Effector memory CD4-positive, alpha-beta T cell (primary cell): ENCODE results near the gene TRPV4.
"Not testable (repeated sequence)": the region's sequence is repeated elsewhere in the genome, so short reads cannot be mapped to it uniquely, and the experiment has no call there.

Experiments
- DNase-seq, 3 donors: peaks; one replicate each; pipeline ENCODE4 v3.0.0-alpha.2; 2020
- H3K27ac ChIP-seq: 2 replicates; pipeline ENCODE4 v1.7.0; 2013; ENCODE audit warnings: mild to moderate bottlenecking, low read length, moderate library complexity; ENCODE audit not compliant: insufficient read depth, poor library complexity, severe bottlenecking
- H3K27me3 ChIP-seq: replicated peaks from 2 replicates; pipeline ENCODE4 v1.7.0; 2013; ENCODE audit warnings: mild to moderate bottlenecking, low read length; ENCODE audit not compliant: insufficient read depth, control insufficient read depth, poor library complexity, severe bottlenecking
- H3K36me3 ChIP-seq: 2 replicates; pipeline ENCODE4 v1.7.0; 2013; ENCODE audit warnings: mild to moderate bottlenecking, low read length, moderate library complexity; ENCODE audit not compliant: control insufficient read depth, insufficient read depth
- H3K4me1 ChIP-seq: 2 replicates; pipeline ENCODE4 v1.7.0; 2013; ENCODE audit warnings: low read length, mild to moderate bottlenecking; ENCODE audit not compliant: control insufficient read depth, insufficient read depth, poor library complexity, severe bottlenecking
- H3K4me3 ChIP-seq: 2 replicates; pipeline ENCODE4 v1.7.0; 2013; ENCODE audit warnings: low read length, low read depth, mild to moderate bottlenecking; ENCODE audit not compliant: insufficient read depth, poor library complexity, severe bottlenecking
- H3K9me3 ChIP-seq: 2 replicates; pipeline ENCODE4 v1.7.0; 2013; ENCODE audit warnings: mild to moderate bottlenecking, low read length, moderate library complexity; ENCODE audit not compliant: control insufficient read depth

The TRPV4 gene

GRCh38 chr12:109860977-109861376 is 27.8 kb upstream of the TRPV4 start:
- DNase-seq = no peak
- no peaks in the 10 kb centered on the region for H3K9me3 ChIP-seq

GRCh38 chr12:109858764-109859163 is 25.6 kb upstream of the TRPV4 start:
- no peak overlapping the region for H3K27ac ChIP-seq
- no peaks in the 10 kb centered on the region for H3K9me3 ChIP-seq
- no peak for DNase-seq
- H3K27me3 ChIP-seq = no peaks in the 10 kb centered on the region
- H3K4me3 ChIP-seq = no peak overlapping the region
- H3K4me1 ChIP-seq = no peaks in the 10 kb centered on the region
- H3K36me3 ChIP-seq = peaks cover 40% of the 10 kb centered on the region

More at GRCh38 chr12:109860977-109861376, 27.8 kb upstream of the TRPV4 start:
- Histone ChIP-seq H3K27ac (no peak overlapping the region), H3K4me1 (no peaks in the 10 kb centered on the region), H3K27me3 (no peaks in the 10 kb centered on the region), H3K4me3 (no peak overlapping the region), H3K36me3 (peaks cover 25% of the 10 kb centered on the region)

DNA sequence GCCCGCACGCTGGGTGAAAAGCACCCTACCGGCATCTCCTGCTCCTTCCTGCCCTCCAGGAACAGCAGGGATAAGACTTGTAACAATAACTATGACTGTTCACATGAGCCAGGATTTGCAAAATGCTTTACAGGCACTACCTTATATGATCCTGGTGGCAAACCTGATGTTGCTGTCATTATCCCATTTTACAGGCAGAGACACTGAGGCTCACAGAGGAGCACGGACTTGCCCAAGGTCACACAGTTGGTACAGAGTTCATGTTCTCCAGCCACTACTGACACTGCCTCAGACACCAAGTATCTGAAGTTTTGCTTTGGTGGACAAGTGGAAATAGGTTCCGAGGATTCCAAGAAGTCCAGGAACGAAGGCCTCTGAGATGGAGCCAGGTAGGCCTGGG is 24.5 kb upstream of the TRPV4 start:
- Histone ChIP-seq H3K36me3 (peaks cover 43% of the 10 kb centered on the region), H3K4me3 (no peak overlapping the region), H3K27ac (no peak overlapping the region), H3K9me3 (no peaks in the 10 kb centered on the region), H3K27me3 (no peaks in the 10 kb centered on the region), H3K4me1 (no peaks in the 10 kb centered on the region)
- no peak for DNase-seq

GRCh38 chr12:109855377-109855776 is 22.2 kb upstream of the TRPV4 start:
- no peaks in the 10 kb centered on the region for H3K9me3 ChIP-seq
- no peaks in the 10 kb centered on the region for H3K4me1 ChIP-seq
- H3K36me3 ChIP-seq = peaks cover 41% of the 10 kb centered on the region
- no peak for DNase-seq
- H3K27me3 ChIP-seq = no peaks in the 10 kb centered on the region
- no peak overlapping the region for H3K4me3 ChIP-seq
- H3K27ac ChIP-seq = no peak overlapping the region

DNA sequence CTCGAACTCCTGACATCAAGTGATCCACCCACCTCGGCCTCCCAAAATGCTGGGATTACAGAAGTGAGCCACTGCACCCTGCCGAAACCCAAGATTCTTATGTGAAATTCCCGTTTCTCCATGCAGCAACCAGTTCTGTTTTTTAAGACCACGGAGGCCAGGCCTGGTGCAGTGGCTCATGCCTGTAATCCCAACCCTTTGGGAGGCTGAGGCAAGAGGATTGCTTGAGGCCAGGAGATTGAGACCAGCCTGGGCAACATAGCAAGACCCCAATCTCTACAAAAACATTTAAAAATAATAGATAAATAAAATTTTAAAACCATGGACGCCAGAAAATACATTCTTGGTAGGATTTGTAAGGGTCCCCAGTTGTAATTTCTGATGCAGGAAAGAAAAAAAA is 17.3 kb upstream of the TRPV4 start:
- not testable (repeated sequence) for H3K27ac ChIP-seq, H3K4me1 ChIP-seq, H3K4me3 ChIP-seq, DNase-seq, H3K27me3 ChIP-seq, H3K9me3 ChIP-seq
- peaks cover 19% of the 10 kb centered on the region for H3K36me3 ChIP-seq

- Histone ChIP-seq H3K4me3 (no peak overlapping the region), H3K9me3 (no peaks in the 10 kb centered on the region), H3K36me3 (peaks cover 2% of the 10 kb centered on the region), H3K4me1 (no peaks in the 10 kb centered on the region), H3K27ac (no peak overlapping the region), H3K27me3 (no peaks in the 10 kb centered on the region)
- DNase-seq = no peak
These were observed 14.0 kb upstream of the TRPV4 start for GRCh38 chr12:109847142-109847735.

GRCh38 chr12:109845824-109846205 is 12.6 kb upstream of the TRPV4 start:
- Histone ChIP-seq H3K4me3 (no peak overlapping the region), H3K27me3 (no peaks in the 10 kb centered on the region), H3K27ac (no peak overlapping the region), H3K9me3 (no peaks in the 10 kb centered on the region), H3K36me3 (no peaks in the 10 kb centered on the region), H3K4me1 (no peaks in the 10 kb centered on the region)
- DNase-seq = no peak

- no peaks in the 10 kb centered on the region for H3K36me3 ChIP-seq
- H3K9me3 ChIP-seq = no peaks in the 10 kb centered on the region
- H3K4me3 ChIP-seq = peak overlapping the region; percentile 32
- no peaks in the 10 kb centered on the region for H3K27me3 ChIP-seq
- no peaks in the 10 kb centered on the region for H3K4me1 ChIP-seq
- peak; percentile 72 to 82 (median 79) for DNase-seq
- no peak overlapping the region for H3K27ac ChIP-seq
These were observed 12.0 kb upstream of the TRPV4 start for GRCh38 chr12:109844983-109845823.

DNA sequence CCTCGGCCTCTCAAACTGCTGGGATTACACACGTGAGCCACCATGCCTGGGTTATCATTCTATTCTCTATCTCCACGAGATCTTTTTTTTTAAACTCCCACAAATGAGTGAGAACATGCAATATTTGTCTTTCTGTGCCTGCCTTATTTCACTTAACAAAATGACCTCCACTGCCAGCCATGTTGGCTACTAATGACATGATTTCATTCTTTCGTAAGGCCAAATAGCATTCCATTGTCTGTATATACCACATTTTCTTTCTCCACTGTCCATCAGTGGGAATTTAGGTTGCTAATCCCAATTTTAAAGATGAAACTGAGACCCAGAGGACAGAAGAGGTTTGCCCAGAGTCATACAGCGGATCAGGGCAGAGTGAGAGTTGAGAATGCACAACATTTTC is 10.9 kb upstream of the TRPV4 start:
- no peak overlapping the region for H3K4me3 ChIP-seq
- H3K27me3 ChIP-seq = no peaks in the 10 kb centered on the region
- H3K4me1 ChIP-seq = no peaks in the 10 kb centered on the region
- H3K9me3 ChIP-seq = no peaks in the 10 kb centered on the region
- DNase-seq = no peak
- H3K36me3 ChIP-seq = no peaks in the 10 kb centered on the region
- no peak overlapping the region for H3K27ac ChIP-seq

GRCh38 chr12:109842021-109842420 is 8.8 kb upstream of the TRPV4 start:
- no peak overlapping the region for H3K4me3 ChIP-seq
- no peaks in the 10 kb centered on the region for H3K9me3 ChIP-seq
- H3K27me3 ChIP-seq = no peaks in the 10 kb centered on the region
- H3K4me1 ChIP-seq = no peaks in the 10 kb centered on the region
- no peak for DNase-seq
- H3K36me3 ChIP-seq = no peaks in the 10 kb centered on the region
- no peak overlapping the region for H3K27ac ChIP-seq
